IPS-18c (cell line): ENCODE measurements around the gene FBXO40.
"Not testable (repeated sequence)": the region's sequence is repeated elsewhere in the genome, so short reads cannot be mapped to it uniquely, and the experiment has no call there.

Experiments
- H3K4me3 ChIP-seq: 2 replicates; pipeline ENCODE4 v1.7.0; 2013; ENCODE audit warnings: low read depth, mild to moderate bottlenecking, low read length, moderate library complexity; ENCODE audit not compliant: insufficient read depth
- H3K9me3 ChIP-seq: one replicate; pipeline ENCODE4 v1.6.1; 2013; ENCODE audit warnings: mild to moderate bottlenecking, low read length, moderate library complexity; ENCODE audit not compliant: control insufficient read depth, insufficient read depth

FBXO40 gene

GRCh38 chr3:121599900-121600299, 6.7 kb downstream of the FBXO40 start:
- not testable (repeated sequence) for H3K4me3 ChIP-seq

GRCh38 chr3:121601212-121601812, 8.1 kb downstream of the FBXO40 start:
- Histone ChIP-seq H3K4me3 (no peak overlapping the region), H3K9me3 (no peaks in the 10 kb centered on the region)

More at GRCh38 chr3:121599900-121600299, 6.7 kb downstream of the FBXO40 start:
- not testable (repeated sequence) for H3K9me3 ChIP-seq

DNA sequence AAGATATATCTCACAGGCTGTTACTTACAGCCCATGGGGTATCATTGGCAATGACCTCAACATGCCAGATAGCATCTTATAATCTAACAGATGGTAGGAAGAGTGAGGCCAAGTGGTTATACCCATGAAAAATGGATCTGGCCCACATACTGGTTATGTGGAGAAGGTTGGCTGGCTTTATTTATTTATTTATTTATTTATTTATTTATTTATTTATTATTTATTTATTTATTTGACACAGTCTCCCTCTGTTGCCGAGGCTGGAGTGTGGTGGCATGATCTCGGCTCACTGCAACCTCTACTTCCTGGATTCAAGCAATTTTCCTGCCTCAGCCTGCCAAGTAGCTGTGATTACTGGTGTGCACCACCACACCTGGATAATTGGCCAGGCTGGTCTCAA, 11.6 kb downstream of the FBXO40 start:
- Histone ChIP-seq H3K4me3 (no peak overlapping the region), H3K9me3 (peaks cover 2% of the 10 kb centered on the region)

DNA sequence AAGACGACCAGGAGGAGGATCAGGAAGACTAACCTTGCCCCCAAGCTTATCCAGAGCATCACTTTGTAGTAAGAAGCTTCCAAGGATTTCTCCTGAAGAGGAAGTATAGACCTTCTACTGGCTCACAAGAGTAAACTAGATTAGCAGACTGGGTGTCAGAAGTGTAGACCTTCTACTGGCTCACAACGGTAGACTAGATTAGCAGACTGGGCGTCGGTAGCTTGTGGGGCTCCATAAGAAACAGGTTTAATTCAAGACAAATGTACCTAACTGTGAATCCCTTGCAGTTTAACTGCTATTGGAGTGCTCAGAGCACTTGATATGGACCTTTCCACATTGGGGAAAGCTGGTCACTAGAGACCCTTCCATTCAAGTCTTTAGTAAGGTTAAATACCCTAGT, 12.9 kb downstream of the FBXO40 start:
- Histone ChIP-seq H3K9me3 (peaks cover 2% of the 10 kb centered on the region), H3K4me3 (no peak overlapping the region)

DNA sequence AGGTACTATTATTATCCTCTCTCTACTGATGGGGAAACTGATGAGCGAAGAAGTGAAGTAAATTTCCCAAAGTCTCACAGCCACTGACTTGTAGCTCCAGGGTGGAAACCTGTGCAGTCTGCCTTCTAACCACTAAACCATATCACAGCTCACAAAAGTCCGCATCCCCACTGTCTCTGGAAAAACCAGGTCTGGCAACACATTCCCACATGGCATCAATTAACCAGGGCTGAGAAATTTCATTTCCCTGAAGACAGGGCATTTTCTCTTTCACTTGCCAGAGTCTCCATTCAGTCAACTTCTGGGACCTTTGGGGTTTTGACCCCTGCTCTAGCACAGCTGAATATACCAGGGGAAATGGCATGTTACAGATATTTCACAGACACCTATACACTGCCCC, 26.5 kb downstream of the FBXO40 start:
- no peak overlapping the region for H3K4me3 ChIP-seq
- H3K9me3 ChIP-seq = no peaks in the 10 kb centered on the region

DNA sequence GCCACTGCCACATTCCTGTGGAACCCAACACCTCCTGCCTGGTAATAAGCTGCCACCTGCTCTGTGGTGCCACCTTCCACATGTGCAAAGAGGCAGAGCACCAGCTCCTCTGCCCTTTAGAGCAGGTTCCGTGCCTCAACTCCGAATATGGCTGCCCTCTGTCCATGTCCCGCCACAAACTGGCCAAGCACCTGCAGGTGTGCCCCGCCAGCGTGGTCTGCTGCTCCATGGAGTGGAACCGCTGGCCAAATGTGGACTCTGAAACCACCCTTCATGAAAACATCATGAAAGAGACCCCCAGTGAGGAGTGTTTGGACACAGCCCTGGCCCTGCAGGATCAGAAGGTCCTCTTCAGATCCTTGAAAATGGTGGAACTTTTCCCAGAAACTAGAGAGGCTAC, 28.3 kb downstream of the FBXO40 start:
- Histone ChIP-seq H3K4me3 (no peak overlapping the region), H3K9me3 (no peaks in the 10 kb centered on the region)

DNA sequence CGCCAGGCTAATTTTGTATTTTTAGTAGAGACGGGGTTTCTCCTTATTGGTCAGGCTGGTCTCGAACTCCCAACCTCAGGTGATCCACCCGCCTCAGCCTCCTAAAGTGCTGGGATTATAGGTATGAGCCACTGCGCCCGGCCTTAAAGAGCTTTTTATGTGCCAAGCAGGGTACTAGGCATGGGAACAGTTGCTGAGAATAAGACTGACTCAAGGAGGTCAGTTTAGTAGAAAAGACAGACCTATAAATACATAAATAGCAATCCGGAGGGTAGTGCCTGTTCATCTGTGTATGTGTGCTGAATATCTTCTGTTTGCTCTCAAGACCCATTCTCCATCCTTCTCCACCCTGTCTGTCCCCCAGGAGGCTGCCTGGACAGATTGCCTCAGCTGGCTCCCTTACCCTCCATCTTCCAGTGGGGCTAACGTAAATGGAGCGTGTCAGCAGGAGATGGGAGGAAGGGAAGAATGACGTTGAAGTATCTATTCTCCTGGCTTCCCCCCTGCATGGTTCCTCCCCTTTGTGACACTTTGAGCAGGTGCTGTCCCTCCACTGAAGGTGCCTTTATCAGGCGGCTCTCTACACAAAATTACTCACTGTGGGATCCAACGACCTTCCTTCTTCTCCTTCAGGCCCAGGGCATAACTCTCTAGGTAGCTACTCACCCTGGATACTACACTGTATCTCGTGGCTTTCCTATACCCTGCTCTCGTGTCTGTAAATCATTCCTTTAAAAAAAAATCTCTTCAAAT, 31.1 kb downstream of the FBXO40 start:
- Histone ChIP-seq H3K4me3 (no peak overlapping the region), H3K9me3 (no peaks in the 10 kb centered on the region)

- no peak overlapping the region for H3K4me3 ChIP-seq
Observed at GRCh38 chr3:121626495-121626894, 33.3 kb downstream of the FBXO40 start.

GRCh38 chr3:121627211-121627610, 34.0 kb downstream of the FBXO40 start:
- Histone ChIP-seq H3K9me3 (no peaks in the 10 kb centered on the region), H3K4me3 (no peak overlapping the region)

More at GRCh38 chr3:121626495-121626894, 33.3 kb downstream of the FBXO40 start:
- no peaks in the 10 kb centered on the region for H3K9me3 ChIP-seq

DNA sequence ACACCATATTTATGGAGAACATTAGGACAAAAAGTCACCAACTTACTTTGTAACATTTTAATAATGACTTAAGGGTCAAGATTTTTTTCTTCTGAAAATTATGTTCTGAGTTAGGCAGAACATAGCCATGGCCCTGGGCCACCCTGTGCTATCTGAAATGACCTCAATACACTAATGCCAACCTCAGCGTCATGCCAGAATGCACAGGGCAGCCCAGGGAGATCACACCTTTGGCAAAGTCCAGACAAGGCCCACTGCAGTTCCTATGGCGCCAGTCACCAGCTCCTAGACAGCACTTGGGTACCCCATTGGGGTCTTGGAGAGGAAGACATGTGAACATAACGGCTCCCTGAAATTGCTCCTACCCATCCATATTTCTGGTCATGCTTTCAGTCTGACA, 34.4 kb downstream of the FBXO40 start:
- no peak overlapping the region for H3K4me3 ChIP-seq
- H3K9me3 ChIP-seq = no peaks in the 10 kb centered on the region

GRCh38 chr3:121629601-121630000, 36.4 kb downstream of the FBXO40 start:
- Histone ChIP-seq H3K9me3 (no peaks in the 10 kb centered on the region), H3K4me3 (no peak overlapping the region)

- H3K4me3 ChIP-seq = no peak overlapping the region
- no peaks in the 10 kb centered on the region for H3K9me3 ChIP-seq
Observed at GRCh38 chr3:121630355-121630754, 37.2 kb downstream of the FBXO40 start.

- H3K9me3 ChIP-seq = peaks cover 2% of the 10 kb centered on the region
- no peak overlapping the region for H3K4me3 ChIP-seq
Observed at GRCh38 chr3:121637922-121638321, 44.7 kb downstream of the FBXO40 start.

DNA sequence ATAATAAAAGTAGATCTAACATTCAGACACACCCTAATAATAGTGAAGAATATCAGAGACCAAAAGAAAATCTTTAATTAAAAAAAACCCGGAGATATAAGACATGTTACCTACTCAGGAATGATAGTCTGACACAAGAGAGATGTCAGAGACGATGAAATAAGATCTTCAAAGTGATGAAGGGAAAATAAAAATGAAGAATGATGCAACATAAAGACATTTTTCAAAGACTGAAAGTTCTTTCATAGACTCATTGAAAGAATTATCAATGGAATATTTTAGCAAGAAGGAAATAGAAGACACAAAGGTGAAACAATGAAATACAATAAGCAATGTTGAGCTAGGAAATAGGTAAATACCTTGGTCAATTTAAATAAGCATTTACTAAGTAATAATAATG, 47.9 kb downstream of the FBXO40 start:
- peaks cover 2% of the 10 kb centered on the region for H3K9me3 ChIP-seq
- H3K4me3 ChIP-seq = no peak overlapping the region

GRCh38 chr3:121642601-121643314, 49.6 kb downstream of the FBXO40 start:
- Histone ChIP-seq H3K9me3 (no peaks in the 10 kb centered on the region), H3K4me3 (no peak overlapping the region; the same call in 1 of the 2 replicates)

- H3K9me3 ChIP-seq = no peaks in the 10 kb centered on the region
- H3K4me3 ChIP-seq = no peak overlapping the region
Observed at GRCh38 chr3:121645054-121645453, 51.9 kb downstream of the FBXO40 start.

DNA sequence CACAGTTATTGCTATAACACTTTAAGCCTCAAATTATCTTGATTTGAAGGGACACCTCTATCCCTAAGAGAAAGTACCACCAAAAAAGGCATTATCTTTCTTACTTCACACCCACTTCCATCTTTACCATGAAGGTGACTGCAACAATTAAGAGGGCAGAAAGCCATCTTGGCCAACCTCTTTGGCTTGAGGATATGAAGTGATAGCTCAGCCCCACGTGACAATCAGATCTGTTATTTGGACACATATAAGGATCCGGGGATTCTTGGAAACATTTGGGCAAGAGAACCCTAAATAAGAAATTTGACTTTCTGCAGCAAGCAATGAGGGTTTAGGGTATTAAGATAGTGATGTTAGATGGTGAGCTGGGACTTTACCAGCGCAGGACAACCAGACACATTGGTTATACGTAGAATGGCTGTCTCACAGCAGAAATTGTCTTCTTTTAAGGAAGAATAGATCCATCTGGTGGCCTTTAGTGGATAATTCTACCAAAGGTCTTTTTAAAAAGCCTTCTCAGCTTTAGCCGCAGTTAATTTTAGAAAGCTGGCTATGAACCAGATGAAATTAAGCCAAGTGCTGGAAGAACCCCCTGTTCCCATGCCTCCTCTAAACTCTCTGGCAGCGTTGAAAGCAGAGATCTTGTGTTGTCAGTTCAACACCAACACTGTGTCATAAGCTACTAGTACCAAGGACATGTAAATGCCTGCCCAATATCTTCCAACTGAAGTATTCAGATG, 55.2 kb downstream of the FBXO40 start:
- H3K4me3 ChIP-seq = no peak overlapping the region
- H3K9me3 ChIP-seq = no peaks in the 10 kb centered on the region
